GM19397 (cell line): ENCODE data around the gene NAGA.

Source experiments
- ATAC-seq: cut with Tn5 transposase; IDR thresholded peaks from one replicate; pipeline ENCODE4 v1.9.1; 2021; ENCODE audit warnings: mild to moderate bottlenecking, moderate library complexity; ENCODE audit not compliant: unreplicated experiment

Gene NAGA

GRCh38 chr22:42050641-42051180 lies 19.9 kb downstream of the NAGA start:
- no peak for ATAC-seq

- ATAC-seq = no peak
Measured at GRCh38 chr22:42041784-42042183, 28.8 kb downstream of the NAGA start.

GRCh38 chr22:42039271-42039670 lies 31.3 kb downstream of the NAGA start:
- no peak for ATAC-seq

- ATAC-seq = no peak
Measured at GRCh38 chr22:42035256-42035655, 35.4 kb downstream of the NAGA start.

GRCh38 chr22:42033263-42034181 lies 37.1 kb downstream of the NAGA start:
- no peak for ATAC-seq

- no peak for ATAC-seq
Measured at GRCh38 chr22:42026705-42027104, 43.9 kb downstream of the NAGA start.

- no peak for ATAC-seq
Measured at GRCh38 chr22:42025421-42025820, 45.2 kb downstream of the NAGA start.

- no peak for ATAC-seq
Measured at GRCh38 chr22:42022162-42022847, 48.3 kb downstream of the NAGA start.

GRCh38 chr22:42021571-42021970 lies 49.0 kb downstream of the NAGA start:
- no peak for ATAC-seq

GRCh38 chr22:42018224-42018623 lies 52.4 kb downstream of the NAGA start:
- no peak for ATAC-seq

- ATAC-seq = no peak
Measured at GRCh38 chr22:42016111-42016510, 54.5 kb downstream of the NAGA start.

GRCh38 chr22:42013385-42013784 lies 57.2 kb downstream of the NAGA start:
- no peak for ATAC-seq

- no peak for ATAC-seq
Measured at GRCh38 chr22:42010778-42011177, 59.8 kb downstream of the NAGA start.
